Activated CD4-positive, CD25-positive, alpha-beta regulatory T cell (primary cell): ENCODE results near the gene SYCE1L.
"Not testable (repeated sequence)": the region's sequence is repeated elsewhere in the genome, so short reads cannot be mapped to it uniquely, and the experiment has no call there.

ENCODE experiments used
- DNase-seq, 4 experiments: peaks; one replicate each; lab custom pipeline; 2025; lab: John Stamatoyannopoulos, UW

Gene SYCE1L

GRCh38 chr16:77199211-77199610 lies at the start of gene SYCE1L:
SYCE1L (plus strand) TSS chr16:77199408; CDS start chr16:77199452, 44 bp downstream.
- no peak for DNase-seq

- no peak for DNase-seq
These were observed 41.7 kb upstream of the SYCE1L start for GRCh38 chr16:77157346-77158058.

- DNase-seq = no peak
These were observed 40.9 kb upstream of the SYCE1L start for GRCh38 chr16:77158293-77158692.

GRCh38 chr16:77165006-77165405 lies 34.2 kb upstream of the SYCE1L start:
- no peak for DNase-seq

GRCh38 chr16:77165536-77166236 lies 33.5 kb upstream of the SYCE1L start:
- not testable (repeated sequence) for DNase-seq

- no peak for DNase-seq
These were observed 32.5 kb upstream of the SYCE1L start for GRCh38 chr16:77166726-77167125.

GRCh38 chr16:77168901-77169300 lies 30.3 kb upstream of the SYCE1L start:
- DNase-seq = no peak

- peak in 1 of 4 experiments; percentile 13 for DNase-seq
These were observed 29.5 kb upstream of the SYCE1L start for GRCh38 chr16:77169650-77170236.

- DNase-seq = no peak
These were observed 28.4 kb upstream of the SYCE1L start for GRCh38 chr16:77170805-77171204.

GRCh38 chr16:77171745-77172635 lies 27.2 kb upstream of the SYCE1L start:
- DNase-seq = no peak

GRCh38 chr16:77172951-77173350 lies 26.3 kb upstream of the SYCE1L start:
- DNase-seq = no peak

GRCh38 chr16:77183137-77183536 lies 16.1 kb upstream of the SYCE1L start:
- DNase-seq = no peak

- DNase-seq = not testable (repeated sequence)
These were observed 12.9 kb upstream of the SYCE1L start for GRCh38 chr16:77186298-77186697.

GRCh38 chr16:77190190-77190477 lies 9.1 kb upstream of the SYCE1L start:
- DNase-seq = no peak

- peak; percentile 88 to 93 (median 90) for DNase-seq
These were observed 8.5 kb upstream of the SYCE1L start, which contains the start of gene MON1B for GRCh38 chr16:77190478-77191258. MON1B (plus strand) TSS chr16:77191190; CDS start chr16:77191486, 296 bp downstream.

GRCh38 chr16:77191259-77191969 lies 7.8 kb upstream of the SYCE1L start:
- no peak for DNase-seq

- DNase-seq = no peak
These were observed 5.8 kb upstream of the SYCE1L start for GRCh38 chr16:77193377-77193776.

- no peak for DNase-seq
These were observed 4.6 kb upstream of the SYCE1L start for GRCh38 chr16:77194295-77195231.

- no peak for DNase-seq
These were observed 3.8 kb upstream of the SYCE1L start for GRCh38 chr16:77195411-77195810.

GRCh38 chr16:77197747-77198146 lies 1.5 kb upstream of the SYCE1L start:
- no peak for DNase-seq
